ENCODE data around the gene SPDYE18.
"Not testable (repeated sequence)": the region's sequence is repeated elsewhere in the genome, so short reads cannot be mapped to it uniquely, and the experiment has no call there.

Gene SPDYE18, protein sequence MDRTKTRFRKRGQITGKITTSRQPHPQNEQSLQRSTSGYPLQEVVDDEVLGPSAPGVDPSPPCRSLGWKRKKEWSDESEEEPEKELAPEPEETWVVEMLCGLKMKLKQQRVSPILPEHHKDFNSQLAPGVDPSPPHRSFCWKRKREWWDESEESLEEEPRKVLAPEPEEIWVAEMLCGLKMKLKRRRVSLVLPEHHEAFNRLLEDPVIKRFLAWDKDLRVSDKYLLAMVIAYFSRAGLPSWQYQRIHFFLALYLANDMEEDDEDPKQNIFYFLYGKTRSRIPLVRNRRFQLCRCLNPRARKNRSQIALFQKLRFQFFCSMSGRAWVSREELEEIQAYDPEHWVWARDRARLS

GRCh38 chr7:77062557-77062956 is at the start of gene SPDYE18:
Gene SPDYE18 (minus strand): TSS chr7:77062558. CDS start chr7:77060512, 2,046 bp downstream.
- DNase-seq (ENCODE audit: low read depth, low spot score); H3K27ac ChIP-seq: not testable (repeated sequence)

- H3K27ac ChIP-seq; DNase-seq (ENCODE audit: low read depth, low spot score): not testable (repeated sequence)
Observed at GRCh38 chr7:77108362-77108761, 46.0 kb upstream of the SPDYE18 start.

DNA sequence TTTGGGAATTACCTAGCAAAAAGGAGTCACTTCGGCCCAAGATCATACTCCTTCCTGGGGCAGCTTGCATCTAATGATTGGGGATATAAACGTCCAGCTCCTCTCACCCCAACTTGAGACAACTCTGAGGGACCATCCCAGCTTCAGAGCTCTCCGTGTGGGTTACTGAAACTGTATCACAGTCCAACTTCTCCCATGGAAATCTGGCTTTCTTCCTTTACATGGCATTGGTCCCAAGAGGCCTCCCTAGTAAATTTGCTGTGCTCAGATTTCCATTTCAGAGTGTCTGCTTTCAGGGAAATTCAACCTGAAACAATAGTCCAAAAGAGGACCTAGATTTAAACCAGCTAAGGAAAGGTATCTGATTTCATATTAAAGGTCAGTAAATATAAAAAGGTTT is 45.3 kb upstream of the SPDYE18 start:
- DNase-seq (ENCODE audit: low read depth, low spot score); H3K27ac ChIP-seq: not testable (repeated sequence)

GRCh38 chr7:77105904-77106303 is 43.5 kb upstream of the SPDYE18 start:
- H3K27ac ChIP-seq; DNase-seq (ENCODE audit: low read depth, low spot score): not testable (repeated sequence)

DNA sequence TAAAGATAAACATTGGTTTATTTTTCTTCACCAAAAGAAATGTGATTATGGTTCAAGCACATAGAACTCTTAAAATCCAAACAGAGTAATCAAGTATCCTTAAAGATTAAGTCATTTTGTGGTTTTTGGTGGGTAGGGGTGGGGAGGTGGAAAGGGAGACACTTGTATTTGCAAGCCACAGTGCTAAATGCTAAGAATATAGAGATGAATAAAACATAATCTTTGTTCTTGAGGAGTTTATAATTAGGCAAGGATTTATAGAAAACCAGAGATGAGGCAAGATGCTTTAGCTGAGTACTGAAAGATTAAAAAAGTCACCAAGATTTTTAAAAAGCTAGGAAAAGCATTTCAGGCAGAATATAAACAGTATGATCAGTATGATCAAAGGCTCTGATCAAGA is 40.3 kb upstream of the SPDYE18 start:
- not testable (repeated sequence) for DNase-seq (ENCODE audit: low read depth, low spot score); H3K27ac ChIP-seq

- H3K27ac ChIP-seq; DNase-seq (ENCODE audit: low read depth, low spot score): not testable (repeated sequence)
Observed at GRCh38 chr7:77101187-77101586, 38.8 kb upstream of the SPDYE18 start.

DNA sequence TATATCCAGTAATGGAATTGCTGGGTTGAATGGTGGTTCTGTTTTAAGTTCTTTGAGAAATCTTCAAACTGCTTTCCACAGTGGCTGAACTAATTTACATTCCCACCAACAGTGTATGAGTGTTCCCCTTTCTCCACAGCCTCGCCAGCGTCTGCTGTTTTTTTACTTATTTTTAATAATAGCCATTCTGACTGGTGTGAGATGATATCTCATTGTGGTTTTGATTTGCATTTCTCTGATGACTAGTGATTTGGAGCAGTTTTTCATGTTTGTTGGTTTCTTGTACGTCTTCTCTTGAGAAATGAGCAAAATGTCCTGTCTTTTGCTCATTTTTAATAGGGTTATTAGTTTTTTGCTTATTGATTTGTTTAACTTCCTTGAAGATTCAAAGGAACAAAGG is 38.1 kb upstream of the SPDYE18 start:
- not testable (repeated sequence) for DNase-seq (ENCODE audit: low read depth, low spot score); H3K27ac ChIP-seq

GRCh38 chr7:77092301-77092700 is 29.9 kb upstream of the SPDYE18 start:
- H3K27ac ChIP-seq; DNase-seq (ENCODE audit: low read depth, low spot score): not testable (repeated sequence)

DNA sequence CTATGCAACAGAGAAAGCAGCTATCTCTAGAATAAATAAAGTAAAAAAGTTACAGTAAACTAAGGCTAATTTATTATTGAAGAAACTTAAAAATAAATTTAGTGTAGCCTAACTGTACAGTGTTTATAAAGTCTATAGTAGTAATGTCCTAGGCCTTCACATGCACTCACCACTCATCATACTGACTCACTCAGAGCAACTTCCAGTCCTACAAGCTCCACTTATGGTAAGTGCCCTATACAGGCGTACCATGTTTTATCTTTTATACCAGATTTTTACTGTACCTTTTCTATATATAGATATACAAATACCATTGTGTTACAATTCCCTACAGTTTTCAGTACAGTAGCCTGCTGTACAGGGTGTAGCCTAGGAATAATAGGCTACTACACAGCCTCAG is 19.8 kb upstream of the SPDYE18 start:
- DNase-seq (ENCODE audit: low read depth, low spot score); H3K27ac ChIP-seq: not testable (repeated sequence)

DNA sequence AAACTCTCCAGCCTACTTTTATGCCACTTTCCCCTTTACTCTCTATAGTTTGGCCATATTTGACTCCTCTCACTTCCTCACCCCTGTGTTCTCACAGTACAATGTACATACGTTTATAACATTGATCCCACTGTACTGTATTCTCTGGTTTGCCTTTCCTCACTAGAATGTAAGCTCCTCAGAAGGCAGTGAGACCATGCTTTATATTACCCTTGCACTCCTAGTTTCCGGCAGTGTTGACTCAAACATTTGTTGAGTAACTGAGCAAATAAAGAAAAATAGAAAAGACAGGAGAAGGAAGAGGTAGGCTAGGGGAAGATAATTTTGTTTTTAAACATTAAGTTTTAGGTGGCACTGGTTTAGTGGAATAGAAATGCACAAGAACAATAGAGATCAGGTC is 17.9 kb upstream of the SPDYE18 start:
- not testable (repeated sequence) for DNase-seq (ENCODE audit: low read depth, low spot score); H3K27ac ChIP-seq

DNA sequence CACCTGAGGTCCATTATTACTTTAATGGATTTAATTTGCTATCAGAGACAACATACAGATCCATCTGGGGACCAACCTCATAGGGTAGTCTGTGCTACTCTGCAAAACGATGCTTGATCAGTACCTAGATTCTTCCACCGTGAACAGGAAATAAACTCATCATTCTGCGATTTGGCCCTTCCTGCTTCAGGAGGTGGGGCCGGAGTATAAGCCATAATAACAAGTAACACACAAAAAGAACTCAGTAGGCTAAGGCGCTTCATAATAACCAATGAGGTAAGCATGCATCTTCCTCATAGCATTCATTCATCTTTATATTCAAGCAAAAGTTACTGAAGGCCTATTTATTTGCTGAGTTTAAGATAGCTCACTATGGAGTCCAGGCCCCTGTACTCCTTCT is 17.3 kb upstream of the SPDYE18 start:
- H3K27ac ChIP-seq; DNase-seq (ENCODE audit: low read depth, low spot score): not testable (repeated sequence)

DNA sequence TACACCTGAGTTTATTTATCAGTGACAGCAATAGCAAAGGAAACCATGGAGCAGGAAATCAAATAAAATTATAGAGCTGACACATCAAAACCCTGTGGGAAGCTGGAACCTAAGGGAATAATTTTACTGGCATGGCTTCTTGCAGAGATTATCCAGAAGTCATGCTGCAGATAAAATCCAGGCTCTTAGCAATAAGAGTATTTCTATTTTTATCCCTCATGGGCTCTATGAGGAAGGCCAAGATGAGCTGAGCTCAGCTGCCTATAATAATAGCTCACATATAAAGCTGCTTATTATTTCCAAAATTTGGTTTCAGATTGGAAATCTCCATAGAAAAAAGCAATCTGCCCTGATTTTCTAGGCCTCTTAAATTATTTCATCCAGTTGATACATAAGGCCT is 16.8 kb upstream of the SPDYE18 start:
- DNase-seq (ENCODE audit: low read depth, low spot score); H3K27ac ChIP-seq: not testable (repeated sequence)

DNA sequence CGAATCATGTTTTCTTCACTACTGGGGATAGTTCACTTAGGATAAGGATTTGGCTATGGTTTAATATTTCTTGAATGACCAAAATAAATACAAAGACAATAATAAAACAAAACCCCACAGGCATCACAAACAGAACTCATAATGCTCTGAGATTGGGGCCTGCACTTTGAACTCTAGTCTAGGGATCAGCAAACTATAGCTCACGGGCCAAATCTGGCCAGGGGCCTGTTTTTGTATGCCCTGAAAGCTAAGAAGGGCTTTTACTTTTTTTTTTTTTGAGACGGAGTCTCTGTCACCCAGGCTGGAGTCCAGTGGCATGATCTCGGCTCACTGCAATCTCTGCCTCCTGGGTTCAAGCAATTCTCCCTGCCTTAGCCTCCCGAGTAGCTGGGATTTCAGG is 14.7 kb upstream of the SPDYE18 start:
- DNase-seq (ENCODE audit: low read depth, low spot score) = not testable (repeated sequence)

DNA sequence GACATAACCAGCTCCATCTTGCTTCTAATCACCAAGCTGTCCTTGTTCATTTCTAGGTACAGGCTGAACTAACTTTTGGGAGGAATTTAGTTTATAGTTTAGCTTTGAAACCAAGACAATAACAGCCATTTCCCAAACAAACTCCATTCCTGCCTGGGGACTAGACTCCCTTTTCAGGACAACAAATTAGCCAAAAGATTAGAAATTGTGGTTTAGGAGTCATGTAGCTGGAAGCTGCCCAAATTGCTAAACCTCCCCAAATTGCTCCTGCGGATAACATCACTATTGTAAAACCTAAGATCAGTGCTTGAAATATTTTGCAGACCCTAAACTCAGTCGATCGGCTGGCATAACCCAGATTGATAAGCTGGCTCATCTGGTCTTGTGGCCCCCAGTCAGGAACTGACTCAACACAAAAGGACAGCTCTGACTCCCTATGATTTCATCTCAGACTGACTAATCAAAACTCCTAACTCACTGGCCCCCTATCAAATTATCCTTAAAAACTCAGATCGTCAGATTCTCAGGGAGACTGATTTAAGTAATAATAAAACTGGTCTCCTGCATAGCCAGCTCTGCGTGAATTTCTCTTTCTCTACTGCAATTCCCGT is 12.5 kb upstream of the SPDYE18 start:
- DNase-seq (ENCODE audit: low read depth, low spot score); H3K27ac ChIP-seq: not testable (repeated sequence)

More for the DNA sequence above, 14.7 kb upstream of the SPDYE18 start:
- H3K27ac ChIP-seq = not testable (repeated sequence)

GRCh38 chr7:77071108-77071507 is 8.8 kb upstream of the SPDYE18 start:
- not testable (repeated sequence) for DNase-seq (ENCODE audit: low read depth, low spot score); H3K27ac ChIP-seq

DNA sequence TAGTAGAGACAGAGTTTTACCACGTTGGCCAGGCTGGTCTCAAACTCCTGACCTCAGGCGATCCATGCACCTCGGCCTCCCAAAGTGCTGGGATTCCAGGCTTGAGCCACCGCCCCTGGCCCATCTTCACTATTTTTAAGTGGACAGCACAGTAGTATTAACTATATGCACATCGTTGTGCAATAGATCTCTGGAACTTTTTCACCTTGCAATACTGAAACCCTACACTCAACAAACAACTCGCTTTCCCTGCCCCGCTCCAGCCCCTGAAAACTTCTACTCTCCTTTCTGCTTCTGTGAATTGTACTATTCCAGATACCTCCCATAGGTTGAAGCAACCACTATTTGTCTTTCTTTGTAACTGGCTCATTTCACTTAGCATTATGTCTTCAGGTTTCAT is 3.5 kb upstream of the SPDYE18 start:
- DNase-seq (ENCODE audit: low read depth, low spot score); H3K27ac ChIP-seq: not testable (repeated sequence)

DNA sequence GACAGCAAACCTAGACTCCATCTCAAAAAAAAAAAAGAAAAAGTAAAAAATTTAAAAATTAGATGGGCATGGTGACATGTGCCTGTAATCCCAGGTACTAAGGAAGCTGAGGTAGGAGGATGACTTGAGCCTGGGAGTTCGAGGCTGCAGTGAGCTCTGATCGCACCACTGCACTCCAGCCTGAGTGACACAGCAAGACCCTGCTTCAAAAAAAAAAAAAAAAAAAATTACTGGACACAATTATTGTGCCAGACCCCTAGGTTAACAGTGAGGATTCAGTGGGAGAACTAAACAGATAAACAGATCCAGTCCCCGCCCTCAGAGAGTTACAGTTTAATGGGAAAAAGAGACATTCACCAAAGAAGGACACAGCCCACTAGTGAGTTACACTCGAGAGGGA is 1.4 kb upstream of the SPDYE18 start:
- DNase-seq (ENCODE audit: low read depth, low spot score) = not testable (repeated sequence)

DNA sequence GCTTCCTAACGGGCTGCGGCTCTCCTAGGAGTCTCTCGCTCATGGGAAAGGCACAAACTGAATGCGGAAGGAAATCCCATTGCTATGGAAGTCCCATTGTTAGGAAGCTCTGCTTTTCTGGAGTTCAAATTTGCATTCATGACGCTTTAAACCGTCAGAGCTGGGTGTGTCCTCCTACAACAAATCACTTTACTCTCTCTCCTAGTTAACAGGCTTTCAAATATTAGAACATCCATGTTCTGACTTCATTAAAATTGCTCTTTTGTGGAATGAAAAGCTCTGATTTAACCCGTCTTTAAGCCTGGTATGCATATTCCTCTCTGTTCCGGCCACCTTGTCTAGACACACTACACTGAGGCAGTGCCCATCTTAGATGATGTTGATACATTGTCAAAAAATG is 30.1 kb downstream of the SPDYE18 start, which contains the start of gene SPDYE17:
TSS of gene SPDYE17 (minus strand) at position 101 of the 400 bp plus-strand sequence. CDS start 1,791 bp downstream, outside the sequence.
- not testable (repeated sequence) for DNase-seq (ENCODE audit: low read depth, low spot score); H3K27ac ChIP-seq

More for the DNA sequence above, 1.4 kb upstream of the SPDYE18 start:
- H3K27ac ChIP-seq = not testable (repeated sequence)

GRCh38 chr7:77026349-77026748 is 36.0 kb downstream of the SPDYE18 start:
- DNase-seq (ENCODE audit: low read depth, low spot score) = not testable (repeated sequence)

GRCh38 chr7:77010074-77010680 is 52.2 kb downstream of the SPDYE18 start:
- not testable (repeated sequence) for DNase-seq (ENCODE audit: low read depth, low spot score); H3K27ac ChIP-seq

More at GRCh38 chr7:77026349-77026748, 36.0 kb downstream of the SPDYE18 start:
- H3K27ac ChIP-seq = not testable (repeated sequence)

DNA sequence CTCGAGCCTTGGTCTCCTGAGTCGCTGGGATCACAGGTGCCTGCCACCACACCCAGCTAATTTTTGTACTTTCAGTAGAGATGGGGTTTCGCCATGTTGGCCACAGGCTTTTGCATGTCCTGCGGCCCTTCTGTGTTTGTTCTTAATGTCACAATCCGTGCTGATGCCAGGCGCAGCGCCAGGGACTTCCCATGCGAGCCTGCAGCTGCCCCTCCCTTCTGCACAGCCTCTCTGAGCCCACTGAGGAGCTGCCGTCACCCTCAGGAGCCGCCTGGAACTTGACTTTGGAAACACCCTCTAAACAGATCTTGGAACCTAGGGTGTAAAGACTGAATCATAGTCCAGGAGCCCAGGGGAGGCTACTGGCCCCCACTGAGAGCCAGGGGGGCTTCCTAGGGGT is 54.4 kb downstream of the SPDYE18 start:
- not testable (repeated sequence) for H3K27ac ChIP-seq
- peak; percentile 44 for DNase-seq (ENCODE audit: low read depth, low spot score)
